HG03342 (cell line): ENCODE results near the gene FOSB.
"Not testable (repeated sequence)": the region's sequence is repeated elsewhere in the genome, so short reads cannot be mapped to it uniquely, and the experiment has no call there.

Experiments used
- ATAC-seq: cut with Tn5 transposase; IDR thresholded peaks from one replicate; pipeline ENCODE4 v1.9.1; 2021; ENCODE audit warnings: mild to moderate bottlenecking, moderate library complexity; ENCODE audit not compliant: unreplicated experiment

The FOSB gene

DNA sequence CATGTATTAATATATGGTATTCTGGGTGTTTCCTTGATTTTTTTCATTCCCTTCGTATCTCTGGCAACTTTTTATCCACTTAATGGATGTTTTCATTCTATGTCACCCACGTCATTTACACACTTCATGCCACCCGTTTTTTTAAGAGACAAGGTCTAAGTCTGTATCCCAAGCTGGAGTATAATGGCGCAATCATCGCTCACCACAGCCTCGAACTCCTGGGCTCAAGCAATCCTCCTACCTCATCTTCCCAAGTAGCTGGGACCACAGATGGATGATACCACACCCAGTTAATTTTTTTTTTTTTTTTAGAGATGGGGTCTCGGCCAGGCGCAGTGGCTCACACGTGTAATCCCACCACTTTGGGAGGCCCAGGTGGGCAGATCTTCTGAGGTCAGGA, 36.1 kb downstream of the FOSB start:
- ATAC-seq: no peak

DNA sequence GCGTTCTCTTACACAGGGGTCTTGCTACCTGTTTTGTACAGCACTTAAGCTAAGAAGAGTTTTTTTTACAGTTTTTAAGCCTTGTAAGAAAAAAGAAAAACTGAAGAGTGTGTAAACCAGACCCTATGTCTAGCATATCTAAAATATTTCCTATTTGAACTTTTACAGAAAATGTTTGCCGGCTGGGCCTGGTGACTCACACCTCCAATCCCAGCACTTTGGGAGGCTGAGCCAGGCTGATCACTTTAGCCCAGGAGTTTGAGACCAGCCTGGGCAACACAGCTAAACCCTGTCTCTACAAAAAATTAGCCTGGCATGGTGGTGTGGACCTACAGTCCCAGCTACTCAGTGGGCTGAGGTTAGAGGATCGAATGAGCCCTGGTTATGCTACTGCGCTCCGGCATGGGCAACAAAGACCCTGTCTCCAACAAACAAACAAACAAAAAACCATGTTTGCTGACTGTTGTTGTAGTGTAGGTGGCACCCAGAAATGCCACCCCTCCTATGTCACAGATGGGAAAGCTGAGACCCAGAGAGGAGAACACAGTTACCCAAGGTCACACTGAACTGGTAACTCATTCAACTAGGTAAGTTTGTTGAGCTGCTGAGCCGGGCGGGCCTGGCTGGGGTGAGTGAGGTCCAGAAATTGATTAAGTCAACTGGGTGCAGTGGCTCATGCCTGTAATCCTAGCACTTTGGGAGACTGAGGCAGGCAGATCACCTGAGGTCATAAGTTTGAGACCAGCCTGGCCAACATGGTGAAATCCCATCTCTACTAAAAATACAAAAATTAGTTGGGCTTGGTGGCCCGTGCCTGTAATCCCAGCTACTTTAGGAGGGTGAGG, 37.6 kb downstream of the FOSB start:
- ATAC-seq: no peak

DNA sequence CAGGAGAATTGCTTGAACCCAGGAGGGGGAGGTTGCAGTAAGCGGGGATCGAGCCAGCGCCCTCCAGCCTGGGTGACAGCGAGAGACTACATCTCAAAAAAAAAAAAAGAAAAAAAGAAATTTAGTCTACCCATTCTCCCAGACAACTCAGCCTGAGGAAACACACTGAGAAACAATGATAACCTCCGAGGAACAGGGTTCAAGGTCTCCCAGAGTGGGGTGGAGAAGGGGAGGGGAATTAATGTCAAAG, 38.1 kb downstream of the FOSB start:
- ATAC-seq: no peak

DNA sequence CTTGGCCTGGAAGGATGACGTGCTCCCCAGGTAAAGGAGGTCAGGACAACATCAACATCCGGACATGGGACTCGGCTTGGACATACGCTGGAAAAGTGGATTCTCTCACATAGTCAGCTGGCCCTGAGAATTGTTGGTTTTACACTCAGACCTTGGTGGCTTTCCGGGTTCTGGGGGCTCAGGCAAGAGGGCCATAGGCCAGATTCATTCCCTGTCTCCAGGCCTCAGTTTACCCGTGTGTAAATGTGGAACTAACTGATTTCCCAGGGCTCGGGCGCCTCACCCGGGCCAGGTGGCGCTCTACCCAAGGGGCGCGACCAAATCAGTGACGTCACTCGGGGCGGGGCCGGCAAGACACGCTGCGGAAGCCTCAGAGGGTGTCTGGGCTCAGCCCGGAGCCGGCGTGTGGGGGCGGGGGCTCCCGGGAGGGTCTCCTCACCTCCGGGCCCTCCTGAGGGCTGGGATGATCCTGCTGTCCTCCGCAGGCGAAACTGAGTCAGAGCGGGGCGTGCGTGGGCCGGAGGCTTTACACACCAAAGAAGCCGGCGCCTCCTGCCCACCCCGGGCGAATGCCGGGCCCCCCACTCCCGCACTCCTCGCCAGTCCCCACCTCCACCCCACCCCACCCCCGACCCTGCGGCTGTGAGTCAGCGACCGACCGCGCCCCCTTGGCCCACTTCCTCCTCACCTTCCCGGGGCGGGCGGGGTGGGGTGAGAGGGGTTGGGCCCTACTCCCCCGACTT, 38.6 kb downstream of the FOSB start:
- peak; percentile 53 for ATAC-seq

DNA sequence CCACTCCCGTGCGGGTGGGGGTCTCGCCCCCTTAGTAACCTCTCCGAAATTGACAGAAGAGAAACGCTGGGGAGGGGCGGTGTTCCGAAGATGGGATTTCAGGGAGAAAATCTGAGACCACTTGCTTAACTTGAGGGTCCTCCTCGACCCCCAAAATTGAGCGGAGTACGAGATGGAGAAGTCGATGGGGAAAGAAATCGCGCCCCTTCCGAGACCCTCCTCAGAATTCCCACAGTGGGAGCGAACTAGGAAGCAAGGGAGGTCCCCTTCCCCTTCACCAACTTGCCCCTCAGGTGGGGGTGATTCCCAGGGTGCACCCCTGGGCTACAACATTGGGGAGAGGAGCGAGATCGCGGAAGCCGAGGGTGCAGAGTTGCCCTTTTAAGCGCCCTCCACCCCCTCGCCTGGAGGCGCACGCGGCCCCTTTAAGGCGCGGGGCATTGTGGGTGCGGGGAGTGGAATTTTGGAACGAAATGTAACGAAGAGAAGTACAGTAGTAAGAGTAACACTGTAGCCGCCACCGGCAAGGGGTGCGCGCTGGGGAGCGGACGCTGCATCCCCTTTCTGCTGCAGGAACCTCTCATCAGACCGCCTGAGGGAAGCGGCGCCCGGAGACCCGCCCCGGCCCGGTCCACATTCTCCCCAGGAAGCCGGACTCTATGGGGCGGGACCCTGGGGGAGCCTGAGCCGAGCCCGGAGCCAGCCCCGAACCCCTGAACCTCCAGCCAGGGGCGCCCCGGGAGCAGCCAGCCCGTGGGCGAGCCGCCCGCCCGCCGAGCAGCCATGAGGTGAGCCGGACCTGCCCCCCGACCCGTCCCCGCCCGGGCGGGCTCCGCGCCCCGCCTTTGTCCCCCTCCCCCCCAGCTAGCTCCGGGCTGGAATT, 39.4 kb downstream of the FOSB start, which contains the start of gene VASP:
Gene VASP, plus strand, starts transcription at position 491 of the 883 bp plus-strand sequence. Its CDS starts 293 bp downstream, at position 784.
- peak; percentile 45 for ATAC-seq

DNA sequence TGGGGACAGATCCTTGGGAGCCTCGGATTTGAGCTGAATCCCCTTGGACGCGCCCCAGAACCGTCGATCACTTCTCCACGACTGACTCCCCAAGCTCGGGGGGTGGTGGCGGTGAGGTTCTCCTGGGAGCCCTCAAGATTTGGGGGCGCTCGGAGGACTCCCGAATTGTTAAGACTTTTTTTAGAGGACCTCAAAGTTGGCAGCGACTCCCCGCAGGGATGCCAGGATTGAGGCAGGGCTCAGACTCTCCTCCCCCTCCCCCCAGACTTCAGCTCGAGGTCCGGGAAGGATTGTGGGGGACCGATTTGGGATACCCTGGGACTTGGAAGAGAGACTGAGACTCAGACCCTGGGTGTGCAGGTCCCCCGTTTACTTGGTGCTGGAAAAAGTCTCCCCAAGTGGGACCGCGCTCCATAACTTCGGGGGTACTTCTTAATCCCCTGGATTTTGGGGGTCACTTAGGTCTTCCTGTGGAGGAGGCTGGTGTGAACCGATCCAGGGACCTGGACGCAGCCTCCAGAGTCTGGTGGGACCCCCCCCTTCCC, 40.1 kb downstream of the FOSB start:
- no peak for ATAC-seq

DNA sequence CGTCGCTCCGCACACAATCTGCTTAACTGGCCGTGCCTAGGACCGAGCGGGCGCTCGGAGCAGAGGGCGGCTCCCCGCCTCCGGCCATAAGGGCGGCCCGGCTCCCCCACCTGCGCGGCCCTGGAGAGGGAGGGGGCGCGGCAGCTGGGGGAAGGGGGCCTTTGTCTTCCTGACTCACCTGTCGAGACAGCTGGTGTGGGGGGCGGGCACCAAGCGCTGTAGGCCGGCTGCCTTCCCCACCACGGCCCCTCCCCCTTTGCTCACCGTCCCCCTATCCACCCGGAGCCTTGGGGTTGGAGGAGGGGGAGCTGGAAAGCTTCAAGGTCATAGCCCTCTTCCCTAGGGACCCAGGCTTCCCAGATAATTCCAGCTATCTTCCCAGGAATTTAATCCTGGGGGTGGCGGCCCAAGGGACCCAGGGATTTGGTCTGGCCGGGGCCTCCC, 40.6 kb downstream of the FOSB start:
- ATAC-seq: no peak

DNA sequence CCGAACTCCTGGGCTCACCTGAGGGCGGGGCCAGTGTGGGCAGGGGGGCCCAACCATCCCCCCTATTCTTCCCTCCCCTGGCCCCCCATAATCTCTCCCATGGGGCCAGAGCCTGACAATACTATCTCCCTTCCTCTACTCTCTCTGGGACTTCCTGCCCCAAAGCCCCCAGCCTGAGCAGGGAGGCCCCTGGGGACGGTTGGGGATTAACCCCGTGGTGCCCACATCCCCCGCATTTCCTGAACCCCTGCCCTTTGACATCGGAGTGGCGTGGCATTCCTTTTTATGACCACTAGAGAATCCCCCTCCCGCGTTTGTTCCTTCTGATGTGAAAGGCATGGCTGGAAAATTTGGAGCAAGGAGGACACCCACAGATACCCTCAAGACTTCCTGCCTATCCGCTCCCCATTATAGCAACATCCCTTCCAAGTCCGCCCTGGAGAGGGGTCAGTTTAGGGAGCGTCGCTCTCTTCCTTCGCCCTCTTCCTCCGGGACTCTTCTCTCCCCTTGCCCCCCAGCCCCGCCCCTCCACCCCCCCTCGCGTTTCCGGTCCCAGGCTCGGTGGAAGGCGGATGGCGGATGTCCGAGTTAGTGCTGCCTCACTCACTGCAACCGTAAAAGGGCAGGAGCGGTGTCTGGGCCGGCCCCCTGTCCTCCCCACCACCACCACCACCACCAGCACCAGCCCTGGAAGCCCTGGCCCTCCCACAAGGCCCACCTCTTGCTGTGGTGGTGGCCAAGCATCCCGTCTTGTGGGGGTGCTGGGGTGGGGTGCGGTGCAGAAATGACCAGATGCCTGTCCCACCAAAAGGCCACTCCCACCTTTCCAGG, 41.3 kb downstream of the FOSB start:
- no peak for ATAC-seq

DNA sequence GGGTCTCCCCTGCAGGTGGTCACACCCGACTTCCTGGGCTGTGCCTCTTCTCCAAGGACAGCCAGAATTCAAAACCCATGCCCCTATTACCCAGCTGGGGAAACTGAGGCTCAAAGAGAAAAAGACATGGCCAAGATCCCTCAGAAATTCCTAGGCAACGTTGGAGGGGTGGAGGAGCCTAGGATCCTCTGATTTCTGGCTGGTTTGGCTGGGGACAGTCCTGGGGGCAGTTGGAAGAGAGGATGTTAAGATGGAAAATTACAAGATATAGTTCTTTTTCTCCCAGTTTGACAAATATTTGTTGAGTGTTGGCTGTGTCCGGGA, 41.9 kb downstream of the FOSB start:
- no peak for ATAC-seq

DNA sequence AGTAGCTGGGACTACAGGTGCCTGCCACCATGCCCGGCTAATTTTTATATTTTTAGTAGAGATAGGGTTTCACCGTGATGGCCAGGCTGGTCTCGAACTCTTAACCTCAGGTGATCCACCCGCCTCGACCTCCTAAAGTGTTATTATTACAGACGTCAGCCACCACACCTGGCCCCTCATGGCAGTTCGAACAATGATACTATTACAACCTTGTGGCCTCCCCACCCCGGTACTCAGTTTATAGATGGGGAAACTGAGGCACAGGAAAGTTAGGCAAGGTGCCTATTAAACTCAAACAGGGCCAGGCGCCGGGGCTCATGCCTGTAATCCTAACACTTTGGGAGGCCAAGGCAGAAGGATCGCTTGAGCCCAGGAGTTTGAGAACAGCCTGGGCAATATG, 42.6 kb downstream of the FOSB start:
- not testable (repeated sequence) for ATAC-seq

DNA sequence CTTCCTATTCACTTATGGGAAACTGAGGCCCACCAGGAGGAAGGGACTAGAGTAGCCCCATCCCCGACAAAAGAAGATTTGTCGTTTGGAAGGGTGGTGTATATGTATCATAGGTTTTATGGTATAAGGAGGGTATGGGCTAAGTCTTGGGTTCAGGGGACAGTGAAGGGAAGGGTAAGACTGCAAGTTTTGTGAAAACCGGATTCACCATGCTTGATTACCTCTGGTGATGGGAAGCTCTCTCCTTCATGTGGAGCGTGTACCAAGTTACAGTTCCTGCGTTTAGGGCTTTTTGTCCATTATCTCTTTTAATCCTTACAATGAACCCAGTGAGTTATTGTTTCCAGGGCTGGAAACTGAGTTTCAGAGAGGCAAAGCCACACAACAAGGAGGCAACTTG, 43.3 kb downstream of the FOSB start:
- ATAC-seq: no peak

DNA sequence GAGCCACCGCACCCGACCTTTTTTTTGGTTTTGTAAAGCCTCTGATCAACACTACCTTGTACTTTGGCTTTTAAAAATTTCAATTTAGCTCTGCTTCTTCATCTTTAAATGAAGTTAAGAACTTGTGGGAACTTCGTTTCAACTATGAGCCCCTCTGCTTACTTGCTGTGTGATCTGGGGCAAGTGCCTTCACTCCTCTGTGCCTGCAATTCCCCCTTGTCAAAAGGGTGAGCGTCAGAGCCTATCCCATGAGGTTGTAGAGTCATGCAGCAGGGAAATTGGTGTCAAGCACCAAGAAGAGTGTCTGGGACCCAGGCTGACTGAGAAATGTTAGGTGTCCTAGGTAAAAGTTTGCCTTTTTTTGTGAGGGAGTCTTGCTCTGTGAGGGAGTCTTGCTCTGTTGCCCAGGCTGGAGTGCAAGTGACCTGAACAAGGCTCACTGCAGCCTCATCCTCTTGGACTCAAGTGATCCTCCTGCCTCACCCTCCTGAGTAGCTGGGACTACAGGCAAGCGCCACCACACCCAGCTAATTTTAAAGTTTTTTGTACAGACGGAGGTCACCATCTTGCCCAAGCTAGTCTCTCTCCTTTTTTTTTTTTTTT, 45.2 kb downstream of the FOSB start:
- no peak for ATAC-seq

DNA sequence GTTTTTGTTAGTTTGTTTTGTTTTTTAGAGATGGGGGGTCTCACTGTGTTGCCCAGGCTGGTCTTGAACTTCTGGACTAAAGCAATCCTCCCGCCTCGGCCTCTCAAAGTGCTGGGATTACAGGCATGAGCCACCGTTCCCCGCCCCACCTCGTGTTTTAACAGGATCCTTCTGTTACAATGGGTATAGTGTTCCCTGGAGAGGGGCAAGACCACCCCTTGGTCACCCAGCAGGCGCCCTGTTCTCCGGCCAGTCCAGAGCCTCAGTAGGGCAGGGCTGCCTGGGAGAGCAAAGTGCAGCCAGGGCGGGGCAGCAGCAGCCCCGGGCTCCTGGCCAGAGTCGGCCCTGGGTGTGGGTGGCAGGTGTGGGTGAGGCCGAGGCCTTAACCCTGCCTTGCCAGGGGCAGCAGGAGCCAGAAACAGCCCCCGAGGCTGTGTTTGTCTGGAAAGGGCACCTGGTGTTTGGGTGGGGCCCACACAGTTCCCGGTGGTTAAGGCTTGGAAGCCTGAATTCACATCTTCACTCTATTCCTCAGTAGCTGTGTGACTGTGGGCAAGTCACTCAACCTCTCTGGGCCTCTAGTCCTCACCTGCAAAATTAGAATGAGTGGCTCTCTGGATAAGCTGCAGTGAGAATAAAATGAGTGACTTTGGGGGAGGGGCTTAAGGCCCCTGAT, 46.7 kb downstream of the FOSB start:
- ATAC-seq: no peak

DNA sequence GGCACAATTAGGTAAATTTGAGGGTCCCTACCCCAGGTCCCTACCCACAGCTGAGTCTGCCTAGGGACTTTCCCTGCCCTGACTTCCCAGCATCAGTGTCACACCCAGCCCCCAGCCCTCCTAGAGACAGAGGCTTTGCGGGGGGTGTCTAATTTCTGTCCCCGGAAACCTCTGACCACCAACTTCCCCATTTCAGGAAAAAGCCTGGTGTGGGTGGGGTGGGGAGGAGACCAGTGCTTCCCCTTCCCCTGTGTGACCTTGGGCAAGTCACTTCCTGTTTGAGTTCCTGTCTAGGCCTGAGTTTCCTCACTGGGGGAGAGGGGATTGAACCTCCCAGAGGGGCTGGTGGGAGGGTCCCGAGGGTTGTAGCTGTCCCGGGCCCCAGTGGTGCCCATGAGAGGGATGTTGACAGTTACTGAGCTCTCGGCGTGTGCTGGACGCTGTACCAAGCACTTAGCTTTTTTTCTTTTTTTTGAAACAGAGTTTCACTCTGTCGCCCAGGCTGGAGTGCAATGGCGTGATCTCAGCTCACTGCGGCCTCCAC, 47.4 kb downstream of the FOSB start:
- ATAC-seq: no peak

DNA sequence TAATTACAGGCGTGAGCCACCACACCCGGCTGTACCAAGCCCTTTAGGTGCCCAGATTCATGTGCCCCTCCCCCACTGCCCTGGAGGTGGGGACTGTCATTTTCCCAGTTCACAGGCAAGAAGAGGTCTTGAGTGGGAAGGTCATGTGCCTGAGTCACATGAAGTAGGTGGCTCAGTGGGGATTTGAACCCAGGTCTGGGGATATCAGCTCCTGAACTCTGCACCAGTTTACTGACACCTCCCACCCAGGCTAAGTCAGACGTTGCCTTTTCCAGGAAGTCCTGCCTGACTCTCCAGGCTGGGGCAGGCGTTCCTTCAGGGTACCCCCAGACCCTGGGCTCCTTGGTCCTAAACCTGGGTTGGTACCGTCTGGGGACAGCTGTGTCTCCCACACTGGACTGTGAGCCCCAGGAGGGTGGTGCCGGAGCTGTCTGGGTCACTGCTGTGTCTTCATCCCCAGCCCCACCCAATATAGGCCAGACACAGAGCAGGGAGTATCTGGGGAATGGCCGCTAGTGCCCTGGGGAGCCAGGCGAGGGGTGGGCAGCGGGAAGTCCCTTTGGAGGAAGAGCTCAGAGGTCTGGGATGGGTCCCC, 48.1 kb downstream of the FOSB start:
- no peak for ATAC-seq

DNA sequence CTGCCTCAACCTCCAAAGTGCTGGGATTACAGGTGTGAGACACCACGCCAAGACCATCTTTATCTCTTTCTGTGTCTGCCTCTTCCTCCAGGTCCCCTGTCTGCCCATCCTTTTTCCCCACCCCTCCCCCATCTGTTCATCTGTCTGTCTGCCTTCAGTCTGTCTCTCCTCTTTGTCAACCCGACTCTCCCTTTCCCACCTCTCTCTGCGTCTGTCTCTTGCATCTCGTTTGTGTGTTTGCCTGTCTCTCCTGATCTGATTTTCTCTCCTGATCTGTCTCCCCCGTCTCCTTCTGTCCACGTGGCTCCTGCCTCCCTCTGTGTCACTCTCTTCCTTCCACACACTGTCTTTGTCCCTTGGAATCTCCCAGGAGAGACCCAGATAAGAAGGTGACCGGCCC, 49.4 kb downstream of the FOSB start:
- no peak for ATAC-seq

DNA sequence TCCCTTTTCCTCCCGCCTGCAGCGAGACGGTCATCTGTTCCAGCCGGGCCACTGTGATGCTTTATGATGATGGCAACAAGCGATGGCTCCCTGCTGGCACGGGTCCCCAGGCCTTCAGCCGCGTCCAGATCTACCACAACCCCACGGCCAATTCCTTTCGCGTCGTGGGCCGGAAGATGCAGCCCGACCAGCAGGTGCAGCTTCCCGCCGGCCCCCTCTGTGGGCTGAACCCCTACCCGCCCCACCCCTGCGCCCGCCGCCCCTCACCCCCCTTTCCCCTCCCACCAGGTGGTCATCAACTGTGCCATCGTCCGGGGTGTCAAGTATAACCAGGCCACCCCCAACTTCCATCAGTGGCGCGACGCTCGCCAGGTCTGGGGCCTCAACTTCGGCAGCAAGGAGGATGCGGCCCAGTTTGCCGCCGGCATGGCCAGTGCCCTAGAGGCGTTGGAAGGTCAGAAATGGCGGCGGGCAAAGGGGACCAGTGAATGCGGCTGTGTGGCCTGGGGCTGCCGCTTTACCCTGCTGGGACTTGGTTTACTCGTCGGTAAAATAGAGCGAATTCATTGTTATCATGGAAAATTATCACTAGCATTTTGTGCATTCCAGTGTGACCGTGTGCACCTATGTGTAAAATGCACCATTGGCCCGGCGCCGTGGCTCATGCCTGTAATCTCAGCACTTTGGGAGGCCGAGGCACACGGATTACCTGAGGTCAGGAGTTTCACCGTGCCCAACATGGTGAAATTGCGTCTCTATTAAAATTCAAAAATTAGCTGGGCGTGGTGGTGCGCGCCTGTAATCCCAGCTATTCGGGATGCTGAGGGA, 50.1 kb downstream of the FOSB start:
- ATAC-seq: no peak

DNA sequence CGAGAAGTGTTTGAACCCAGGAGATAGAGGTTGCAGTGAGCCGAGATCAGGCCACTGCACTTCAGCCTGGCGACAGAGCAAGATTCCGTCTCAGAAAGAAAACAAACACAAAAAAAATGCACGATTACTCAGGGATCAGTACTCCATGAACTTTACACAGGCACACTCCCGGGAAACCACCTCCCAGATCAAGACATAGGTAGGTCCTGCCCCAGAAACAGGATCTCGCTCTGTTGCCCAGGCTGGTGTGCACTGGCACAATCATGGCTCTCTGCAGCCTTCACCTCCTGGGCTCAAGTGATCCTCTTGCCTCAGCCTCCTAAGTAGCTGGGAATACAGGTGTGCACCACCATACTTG, 50.7 kb downstream of the FOSB start:
- no peak for ATAC-seq
